Measurements from ENCODE around the gene MACROD2.
A peak's percentile ranks its signal among the peaks of the same experiment; 100 is the strongest.
"Not testable (repeated sequence)": the region's sequence is repeated elsewhere in the genome, so short reads cannot be mapped to it uniquely, and the experiment has no call there.

MACROD2 gene

GRCh38 chr20:15107931-15108330 is 1112.6 kb downstream of the MACROD2 start:
- no peak for DNase-seq (ENCODE audit: low spot score)

- no peak for DNase-seq (ENCODE audit: low spot score)
Measured at GRCh38 chr20:15109494-15109893, 1114.2 kb downstream of the MACROD2 start.

- no peak for DNase-seq (ENCODE audit: low spot score)
Measured at GRCh38 chr20:15111654-15112053, 1116.3 kb downstream of the MACROD2 start.

GRCh38 chr20:15113144-15113773 is 1117.9 kb downstream of the MACROD2 start:
- DNase-seq (ENCODE audit: low spot score): no peak

- no peak for DNase-seq (ENCODE audit: low spot score)
Measured at GRCh38 chr20:15119852-15120487, 1124.7 kb downstream of the MACROD2 start.

GRCh38 chr20:15122613-15123012 is 1127.3 kb downstream of the MACROD2 start:
- no peak for DNase-seq (ENCODE audit: low spot score)

- DNase-seq (ENCODE audit: low spot score): no peak
Measured at GRCh38 chr20:15131176-15131575, 1135.9 kb downstream of the MACROD2 start.

GRCh38 chr20:15138548-15139126 is 1143.3 kb downstream of the MACROD2 start:
- DNase-seq (ENCODE audit: low spot score): no peak

- peak; percentile 41 for DNase-seq (ENCODE audit: low spot score)
Measured at GRCh38 chr20:15139522-15139921, 1144.2 kb downstream of the MACROD2 start.

- DNase-seq (ENCODE audit: low spot score): no peak
Measured at GRCh38 chr20:15140286-15140685, 1145.0 kb downstream of the MACROD2 start.

GRCh38 chr20:15140940-15141339 is 1145.6 kb downstream of the MACROD2 start:
- DNase-seq (ENCODE audit: low spot score): not testable (repeated sequence)

GRCh38 chr20:15141861-15142260 is 1146.5 kb downstream of the MACROD2 start:
- no peak for DNase-seq (ENCODE audit: low spot score)

- no peak for DNase-seq (ENCODE audit: low spot score)
Measured at GRCh38 chr20:15143478-15143877, 1148.2 kb downstream of the MACROD2 start.

GRCh38 chr20:15144916-15145315 is 1149.6 kb downstream of the MACROD2 start:
- DNase-seq (ENCODE audit: low spot score): no peak

- no peak for DNase-seq (ENCODE audit: low spot score)
Measured at GRCh38 chr20:15146948-15147347, 1151.6 kb downstream of the MACROD2 start.

- no peak for DNase-seq (ENCODE audit: low spot score)
Measured at GRCh38 chr20:15154070-15154469, 1158.8 kb downstream of the MACROD2 start.

- no peak for DNase-seq (ENCODE audit: low spot score)
Measured at GRCh38 chr20:15155848-15156401, 1160.6 kb downstream of the MACROD2 start.

- no peak for DNase-seq (ENCODE audit: low spot score)
Measured at GRCh38 chr20:15158533-15158932, 1163.2 kb downstream of the MACROD2 start.

- no peak for DNase-seq (ENCODE audit: low spot score)
Measured at GRCh38 chr20:15162079-15162647, 1166.8 kb downstream of the MACROD2 start.

GRCh38 chr20:15163632-15164031 is 1168.3 kb downstream of the MACROD2 start:
- no peak for DNase-seq (ENCODE audit: low spot score)

GRCh38 chr20:15164726-15165125 is 1169.4 kb downstream of the MACROD2 start:
- DNase-seq (ENCODE audit: low spot score): no peak

- no peak for DNase-seq (ENCODE audit: low spot score)
Measured at GRCh38 chr20:15166744-15167143, 1171.4 kb downstream of the MACROD2 start.

- no peak for DNase-seq (ENCODE audit: low spot score)
Measured at GRCh38 chr20:15171016-15171415, 1175.7 kb downstream of the MACROD2 start.

Measured in D341Med (cell line).